Endodermal cell (in vitro differentiated cells): Measurements from ENCODE around the gene CCDC179. TPM values are rescaled to one million over a fixed set of nuclear protein-coding genes. Genes with fewer than 3 reads are reported as not detected.

Experiments used
- DNase-seq: peaks from one replicate; pipeline ENCODE4 v3.0.0-alpha.2; 2017
- H3K27ac ChIP-seq: 2 replicates; pipeline ENCODE4 v1.5.1; 2013; ENCODE audit warnings: mild to moderate bottlenecking, low read depth, low read length, moderate library complexity
- H3K27me3 ChIP-seq: 2 replicates; pipeline ENCODE4 v1.6.1; 2013; ENCODE audit warnings: mild to moderate bottlenecking, low read length, moderate library complexity; ENCODE audit not compliant: insufficient read depth, control insufficient read depth, poor library complexity, severe bottlenecking
- H3K36me3 ChIP-seq: 2 replicates; pipeline ENCODE4 v1.7.0; 2013; ENCODE audit warnings: mild to moderate bottlenecking, low read length, moderate library complexity; ENCODE audit not compliant: control insufficient read depth, insufficient read depth
- H3K4me1 ChIP-seq: one replicate; pipeline ENCODE4 v1.7.0; 2013; ENCODE audit warnings: low read length; ENCODE audit not compliant: control insufficient read depth, insufficient read depth
- H3K4me3 ChIP-seq: 2 replicates; pipeline ENCODE4 v1.5.1; 2013; ENCODE audit warnings: mild to moderate bottlenecking, low read length, moderate library complexity
- H3K9ac ChIP-seq: 2 replicates; pipeline ENCODE4 v1.6.1; 2013; ENCODE audit warnings: mild to moderate bottlenecking, low read length, moderate library complexity; ENCODE audit not compliant: poor library complexity, severe bottlenecking; ENCODE audit errors: extremely low read depth
- H3K9me3 ChIP-seq: 2 replicates; pipeline ENCODE4 v1.6.1; 2013; ENCODE audit warnings: mild to moderate bottlenecking, low read length, moderate library complexity; ENCODE audit not compliant: control insufficient read depth
- H3K27ac Mint-ChIP-seq: 2 replicates; pipeline ENCODE4 v1.8.0; 2020; ENCODE audit warnings: mixed read lengths
- H3K27me3 Mint-ChIP-seq: 2 replicates; pipeline ENCODE4 v1.8.0; 2021; ENCODE audit warnings: mild to moderate bottlenecking, mixed read lengths; ENCODE audit not compliant: insufficient read depth
- H3K36me3 Mint-ChIP-seq: 2 replicates; pipeline ENCODE4 v1.8.0; 2020; ENCODE audit warnings: low read depth, mixed read lengths
- H3K4me1 Mint-ChIP-seq: 2 replicates; pipeline ENCODE4 v1.8.0; 2020; ENCODE audit warnings: mixed read lengths
- H3K4me3 Mint-ChIP-seq: 2 replicates; pipeline ENCODE4 v1.8.0; 2020; ENCODE audit warnings: mild to moderate bottlenecking, moderate library complexity, mixed read lengths
- H3K9me3 Mint-ChIP-seq: 2 replicates; pipeline ENCODE4 v1.8.0; 2020; ENCODE audit warnings: mild to moderate bottlenecking, mixed read lengths
- WGBS, 2 experiments: methylation state at CpG; one replicate each; pipeline versions ENCODE4 v1.1.5 to v1.1.7; 2013; ENCODE audit warnings: missing lambda C conversion rate in 2 of 2, mixed read lengths in 1 of 2; ENCODE audit not compliant: insufficient coverage in 1 of 2, insufficient read length in 1 of 2; 5-methylcytosine and 5-hydroxymethylcytosine counted together
- long read RNA-seq, 4 experiments: library from polyadenylated mRNA in 2 of 4; library from RNA in 1 of 4; library from capped mRNA in 1 of 4; stranded (forward) in 3 of 4; unstranded in 1 of 4; transcript quantifications; one replicate each; pipeline ENCODE4 v2.0.0, GENCODE V29; 2020 to 2021; ENCODE audit warnings: inconsistent platforms in 1 of 4
- polyA plus RNA-seq, 2 experiments: library from polyadenylated mRNA; stranded (reverse); fragments of 50-300 nt; gene quantifications; one replicate each; pipeline ENCODE4 v1.2.3, GENCODE V29; 2013
- total RNA-seq, 2 donors: library from RNA; stranded (reverse); fragmentation: NEBNext Ultra II Directional in 1 of 2; extraction: Animal tissue kit (Norgen Biotek cat#: 25700) in 1 of 2; gene quantifications; 2 replicates in 1 of 2; 3 replicates in 1 of 2; pipeline ENCODE4 v1.2.1, GENCODE V29; 2021
- TF ChIP-seq, protein P1 (sequence below): fragments of 200-600 bp; sonication (generic); conservative IDR thresholded peaks from 2 replicates; pipeline ENCODE4 v1.5.0; 2021; ENCODE audit warnings: antibody characterized with exemption, mild to moderate bottlenecking

CCDC179 gene
- total RNA-seq, result not detected
- not detected for polyA plus RNA-seq (2013, experiment 1 of 2)
- polyA plus RNA-seq (2013, experiment 2 of 2), result not detected
- long read RNA-seq, experiment 1, result 0 reads
- long read RNA-seq, experiment 2, result 0 reads
- long read RNA-seq, experiment 3, result 0 reads
- long read RNA-seq, experiment 4, result 0 reads

DNA sequence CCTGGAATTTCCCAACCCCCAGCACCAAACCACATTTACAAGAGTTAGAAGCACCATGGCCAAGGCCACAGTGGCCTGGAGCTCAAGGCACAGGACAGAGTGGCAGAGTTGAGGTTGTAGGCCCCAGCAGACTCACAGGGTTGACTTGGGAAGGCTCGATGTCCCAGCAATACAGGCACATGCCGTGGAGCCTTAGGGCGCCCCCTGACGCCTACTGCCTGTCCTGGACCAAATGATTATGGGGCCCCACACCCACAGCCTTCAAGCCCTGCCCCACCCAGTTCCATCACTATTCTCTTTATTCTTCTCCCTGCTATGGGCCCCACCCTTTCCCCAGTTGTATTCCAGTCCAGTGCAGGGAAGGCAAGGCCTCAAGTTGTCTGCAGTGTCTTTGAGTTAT is at the start of gene CCDC179:
CCDC179 (minus strand) TSS at position 234 of the 400 bp plus-strand sequence; CDS start at position 181, 53 bp downstream.
- H3K27me3 Mint-ChIP-seq, result no peaks in the 10 kb centered on the region
- H3K4me3 ChIP-seq, result no peak within 1 kb of the TSS
- TF ChIP-seq, protein P1, sequence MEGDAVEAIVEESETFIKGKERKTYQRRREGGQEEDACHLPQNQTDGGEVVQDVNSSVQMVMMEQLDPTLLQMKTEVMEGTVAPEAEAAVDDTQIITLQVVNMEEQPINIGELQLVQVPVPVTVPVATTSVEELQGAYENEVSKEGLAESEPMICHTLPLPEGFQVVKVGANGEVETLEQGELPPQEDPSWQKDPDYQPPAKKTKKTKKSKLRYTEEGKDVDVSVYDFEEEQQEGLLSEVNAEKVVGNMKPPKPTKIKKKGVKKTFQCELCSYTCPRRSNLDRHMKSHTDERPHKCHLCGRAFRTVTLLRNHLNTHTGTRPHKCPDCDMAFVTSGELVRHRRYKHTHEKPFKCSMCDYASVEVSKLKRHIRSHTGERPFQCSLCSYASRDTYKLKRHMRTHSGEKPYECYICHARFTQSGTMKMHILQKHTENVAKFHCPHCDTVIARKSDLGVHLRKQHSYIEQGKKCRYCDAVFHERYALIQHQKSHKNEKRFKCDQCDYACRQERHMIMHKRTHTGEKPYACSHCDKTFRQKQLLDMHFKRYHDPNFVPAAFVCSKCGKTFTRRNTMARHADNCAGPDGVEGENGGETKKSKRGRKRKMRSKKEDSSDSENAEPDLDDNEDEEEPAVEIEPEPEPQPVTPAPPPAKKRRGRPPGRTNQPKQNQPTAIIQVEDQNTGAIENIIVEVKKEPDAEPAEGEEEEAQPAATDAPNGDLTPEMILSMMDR, result no peak
- WGBS, 2 experiments, result 86 to 87% methylated on average over 4 of the region's 4 CpGs
- H3K36me3 ChIP-seq, result no peaks in the 10 kb centered on the region
- no peak within 1 kb of the TSS for H3K4me3 Mint-ChIP-seq
- no peaks in the 10 kb centered on the region for H3K9me3 ChIP-seq
- no peaks in the 10 kb centered on the region for H3K36me3 Mint-ChIP-seq
- no peak for DNase-seq
- H3K9ac ChIP-seq, result no peak within 1 kb of the TSS
- no peak within 1 kb of the TSS for H3K27ac Mint-ChIP-seq
- H3K9me3 Mint-ChIP-seq, result no peaks in the 10 kb centered on the region
- no peak within 1 kb of the TSS for H3K27ac ChIP-seq
- H3K4me1 ChIP-seq, result no peaks in the 10 kb centered on the region
- no peaks in the 10 kb centered on the region for H3K4me1 Mint-ChIP-seq
- H3K27me3 ChIP-seq, result no peaks in the 10 kb centered on the region

DNA sequence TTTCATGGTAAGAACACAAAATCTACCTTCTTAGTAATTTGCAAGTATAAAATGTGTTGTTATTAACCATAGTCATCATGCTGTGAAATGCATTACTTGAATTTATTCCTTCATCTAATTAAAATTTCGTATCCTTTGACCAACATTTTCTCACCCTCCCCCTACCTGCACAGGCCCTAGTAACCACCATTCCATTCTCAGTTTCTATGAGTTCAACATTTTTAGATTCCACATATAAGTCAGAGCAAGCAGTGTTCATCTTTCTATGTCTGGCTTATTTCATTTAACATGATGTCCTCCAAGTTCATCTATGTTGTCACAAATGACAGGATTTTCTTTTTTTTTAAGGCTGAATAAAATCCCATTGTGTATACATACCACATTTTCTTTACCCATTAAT is 43.5 kb upstream of the CCDC179 start:
- peaks cover 19% of the 10 kb centered on the region for H3K9me3 ChIP-seq
- no peaks in the 10 kb centered on the region for H3K36me3 Mint-ChIP-seq
- H3K4me1 ChIP-seq, result no peaks in the 10 kb centered on the region
- H3K27me3 Mint-ChIP-seq, result no peaks in the 10 kb centered on the region
- H3K27ac ChIP-seq, result no peak overlapping the region
- H3K27ac Mint-ChIP-seq, result no peak overlapping the region
- H3K4me3 Mint-ChIP-seq, result no peak overlapping the region
- TF ChIP-seq, protein P1, result no peak
- no peak overlapping the region for H3K4me3 ChIP-seq
- no peak overlapping the region for H3K9ac ChIP-seq
- H3K4me1 Mint-ChIP-seq, result peaks cover 4% of the 10 kb centered on the region
- H3K27me3 ChIP-seq, result no peaks in the 10 kb centered on the region
- H3K9me3 Mint-ChIP-seq, result peaks cover 2% of the 10 kb centered on the region
- no peak for DNase-seq
- H3K36me3 ChIP-seq, result no peaks in the 10 kb centered on the region
- 95 to 100% methylated on average over 1 of the region's 1 CpG for WGBS, 2 experiments

DNA sequence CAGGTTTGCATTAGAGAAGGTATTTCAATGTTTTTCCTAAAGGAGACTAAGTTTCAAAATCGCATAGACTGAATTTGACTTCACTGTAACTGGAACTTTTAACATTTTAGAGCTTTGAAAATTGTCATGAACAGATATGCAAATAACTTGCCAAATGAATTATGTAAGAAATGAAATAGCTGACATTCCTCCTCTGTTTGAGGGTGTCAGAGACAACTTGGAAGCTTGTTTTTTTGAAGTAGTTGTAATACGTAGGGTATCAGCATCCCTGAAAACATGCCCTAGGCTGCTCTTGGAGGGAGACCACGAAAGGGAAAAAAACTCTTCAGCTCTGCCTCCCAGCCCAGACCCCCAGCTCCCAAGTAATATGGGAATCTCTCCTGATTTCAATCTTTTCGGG is 41.3 kb upstream of the CCDC179 start:
- no peak overlapping the region for H3K4me3 Mint-ChIP-seq
- Histone ChIP-seq H3K27me3 (no peaks in the 10 kb centered on the region), H3K27ac (no peak overlapping the region), H3K36me3 (no peaks in the 10 kb centered on the region), H3K9me3 (peaks cover 2% of the 10 kb centered on the region), H3K4me3 (no peak overlapping the region), H3K9ac (no peak overlapping the region), H3K4me1 (no peaks in the 10 kb centered on the region)
- H3K9me3 Mint-ChIP-seq, result no peaks in the 10 kb centered on the region
- no peaks in the 10 kb centered on the region for H3K36me3 Mint-ChIP-seq
- no peaks in the 10 kb centered on the region for H3K27me3 Mint-ChIP-seq
- 82 to 86% methylated on average over 3 to 4 of the region's 4 CpGs for WGBS, 2 experiments
- TF ChIP-seq, protein P1, result no peak
- H3K27ac Mint-ChIP-seq, result no peak overlapping the region
- H3K4me1 Mint-ChIP-seq, result peaks cover 4% of the 10 kb centered on the region
- DNase-seq, result no peak
